HL-60 (cell line): ENCODE measurements around the gene MKRN2.

Source experiments
- DNase-seq, 2 experiments: peaks; one replicate each; pipeline ENCODE4 v3.0.0-alpha.2; 2010 to 2020; ENCODE audit warnings: low read depth in 1 of 2, low spot score in 1 of 2
- H3K27ac ChIP-seq: fragments of 250-450 bp; sonication (Bioruptor Pico); replicated peaks from 2 replicates; pipeline ENCODE4 v1.5.1; 2020; ENCODE audit warnings: mild to moderate bottlenecking, moderate library complexity
- H3K27me3 ChIP-seq: fragments of 250-450 bp; sonication (Bioruptor Pico); 2 replicates; pipeline ENCODE4 v1.5.1; 2021; ENCODE audit warnings: mild to moderate bottlenecking, moderate library complexity; ENCODE audit not compliant: insufficient read depth, poor library complexity, severe bottlenecking
- H3K4me3 ChIP-seq: replicated peaks from 2 replicates; pipeline ENCODE4 v1.5.1; 2011; ENCODE audit warnings: mild to moderate bottlenecking, control low read depth, low read length; ENCODE audit not compliant: insufficient read depth
- GABPA ChIP-seq: IDR thresholded peaks from 2 replicates; pipeline ENCODE4 v1.6.1; 2012; ENCODE audit warnings: low read depth
- POLR2AphosphoS5 ChIP-seq: IDR thresholded peaks from 2 replicates; pipeline ENCODE4 v1.6.1; 2012; ENCODE audit warnings: low read depth
- SPI1 ChIP-seq: IDR thresholded peaks from 2 replicates; pipeline ENCODE4 v1.6.1; 2012; ENCODE audit warnings: low read depth, mild to moderate bottlenecking, borderline replicate concordance
- TF ChIP-seq, protein P1 (sequence below): IDR thresholded peaks from 2 replicates; pipeline ENCODE4 v1.6.1; 2012; ENCODE audit warnings: low read depth; ENCODE audit not compliant: insufficient replicate concordance
- TF ChIP-seq, protein P2 (sequence below): IDR thresholded peaks from one replicate; pipeline ENCODE4 v1.5.1; 2011; ENCODE audit warnings: low read length, control low read depth, inconsistent platforms; ENCODE audit not compliant: insufficient read depth

The MKRN2 gene

DNA sequence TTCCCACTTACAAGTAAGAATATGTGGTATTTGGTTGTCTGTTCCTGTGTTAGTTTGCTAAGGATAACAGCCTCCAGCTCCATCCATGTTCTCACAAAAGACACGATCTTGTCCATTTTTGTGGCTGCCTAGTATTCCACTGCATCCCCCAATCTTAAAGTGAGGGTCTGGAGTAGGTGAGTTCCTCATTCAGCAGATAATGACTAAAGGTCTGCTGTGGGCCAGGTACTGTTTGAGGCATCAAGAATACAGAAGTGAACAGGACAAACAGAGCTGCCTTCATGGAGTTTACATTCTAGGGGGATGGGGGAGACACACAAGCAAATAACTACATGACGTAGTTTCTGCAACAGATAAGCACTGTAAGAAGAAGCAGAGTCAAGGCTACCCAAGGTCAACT, 35.9 kb upstream of the MKRN2 start:
- H3K4me3 ChIP-seq = no peak overlapping the region
- no peak overlapping the region for H3K27ac ChIP-seq
- TF ChIP-seq, protein P1, sequence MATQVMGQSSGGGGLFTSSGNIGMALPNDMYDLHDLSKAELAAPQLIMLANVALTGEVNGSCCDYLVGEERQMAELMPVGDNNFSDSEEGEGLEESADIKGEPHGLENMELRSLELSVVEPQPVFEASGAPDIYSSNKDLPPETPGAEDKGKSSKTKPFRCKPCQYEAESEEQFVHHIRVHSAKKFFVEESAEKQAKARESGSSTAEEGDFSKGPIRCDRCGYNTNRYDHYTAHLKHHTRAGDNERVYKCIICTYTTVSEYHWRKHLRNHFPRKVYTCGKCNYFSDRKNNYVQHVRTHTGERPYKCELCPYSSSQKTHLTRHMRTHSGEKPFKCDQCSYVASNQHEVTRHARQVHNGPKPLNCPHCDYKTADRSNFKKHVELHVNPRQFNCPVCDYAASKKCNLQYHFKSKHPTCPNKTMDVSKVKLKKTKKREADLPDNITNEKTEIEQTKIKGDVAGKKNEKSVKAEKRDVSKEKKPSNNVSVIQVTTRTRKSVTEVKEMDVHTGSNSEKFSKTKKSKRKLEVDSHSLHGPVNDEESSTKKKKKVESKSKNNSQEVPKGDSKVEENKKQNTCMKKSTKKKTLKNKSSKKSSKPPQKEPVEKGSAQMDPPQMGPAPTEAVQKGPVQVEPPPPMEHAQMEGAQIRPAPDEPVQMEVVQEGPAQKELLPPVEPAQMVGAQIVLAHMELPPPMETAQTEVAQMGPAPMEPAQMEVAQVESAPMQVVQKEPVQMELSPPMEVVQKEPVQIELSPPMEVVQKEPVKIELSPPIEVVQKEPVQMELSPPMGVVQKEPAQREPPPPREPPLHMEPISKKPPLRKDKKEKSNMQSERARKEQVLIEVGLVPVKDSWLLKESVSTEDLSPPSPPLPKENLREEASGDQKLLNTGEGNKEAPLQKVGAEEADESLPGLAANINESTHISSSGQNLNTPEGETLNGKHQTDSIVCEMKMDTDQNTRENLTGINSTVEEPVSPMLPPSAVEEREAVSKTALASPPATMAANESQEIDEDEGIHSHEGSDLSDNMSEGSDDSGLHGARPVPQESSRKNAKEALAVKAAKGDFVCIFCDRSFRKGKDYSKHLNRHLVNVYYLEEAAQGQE = no peak
- TF ChIP-seq, protein P2, sequence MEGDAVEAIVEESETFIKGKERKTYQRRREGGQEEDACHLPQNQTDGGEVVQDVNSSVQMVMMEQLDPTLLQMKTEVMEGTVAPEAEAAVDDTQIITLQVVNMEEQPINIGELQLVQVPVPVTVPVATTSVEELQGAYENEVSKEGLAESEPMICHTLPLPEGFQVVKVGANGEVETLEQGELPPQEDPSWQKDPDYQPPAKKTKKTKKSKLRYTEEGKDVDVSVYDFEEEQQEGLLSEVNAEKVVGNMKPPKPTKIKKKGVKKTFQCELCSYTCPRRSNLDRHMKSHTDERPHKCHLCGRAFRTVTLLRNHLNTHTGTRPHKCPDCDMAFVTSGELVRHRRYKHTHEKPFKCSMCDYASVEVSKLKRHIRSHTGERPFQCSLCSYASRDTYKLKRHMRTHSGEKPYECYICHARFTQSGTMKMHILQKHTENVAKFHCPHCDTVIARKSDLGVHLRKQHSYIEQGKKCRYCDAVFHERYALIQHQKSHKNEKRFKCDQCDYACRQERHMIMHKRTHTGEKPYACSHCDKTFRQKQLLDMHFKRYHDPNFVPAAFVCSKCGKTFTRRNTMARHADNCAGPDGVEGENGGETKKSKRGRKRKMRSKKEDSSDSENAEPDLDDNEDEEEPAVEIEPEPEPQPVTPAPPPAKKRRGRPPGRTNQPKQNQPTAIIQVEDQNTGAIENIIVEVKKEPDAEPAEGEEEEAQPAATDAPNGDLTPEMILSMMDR = no peak
- TF ChIP-seq POLR2AphosphoS5 (no peak), GABPA (no peak), SPI1 (no peak)
- no peaks in the 10 kb centered on the region for H3K27me3 ChIP-seq
- no peak for DNase-seq

DNA sequence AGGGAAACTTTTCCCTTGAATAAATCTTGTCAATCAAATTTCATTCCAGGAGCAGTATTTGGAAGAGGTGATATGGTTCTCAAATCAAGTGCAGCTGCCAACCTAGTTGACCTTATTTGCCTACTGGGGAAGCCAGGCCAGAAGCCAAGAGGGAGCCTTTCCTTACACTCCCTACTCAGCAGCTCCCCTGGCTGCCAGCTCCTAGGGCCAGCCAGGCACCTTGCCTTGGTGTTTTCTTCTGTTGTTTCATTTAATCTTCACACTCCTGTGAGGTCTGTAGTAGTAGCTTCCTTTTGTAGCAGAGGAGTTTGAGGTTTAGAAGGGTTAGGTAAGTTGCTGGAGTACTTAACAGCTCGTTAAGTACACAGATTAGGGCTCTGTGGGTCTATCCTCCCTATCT, 34.2 kb upstream of the MKRN2 start:
- TF ChIP-seq, protein P1 = no peak
- TF ChIP-seq SPI1 = no peak
- no peak for TF ChIP-seq POLR2AphosphoS5
- TF ChIP-seq GABPA = no peak
- TF ChIP-seq, protein P2 = no peak

DNA sequence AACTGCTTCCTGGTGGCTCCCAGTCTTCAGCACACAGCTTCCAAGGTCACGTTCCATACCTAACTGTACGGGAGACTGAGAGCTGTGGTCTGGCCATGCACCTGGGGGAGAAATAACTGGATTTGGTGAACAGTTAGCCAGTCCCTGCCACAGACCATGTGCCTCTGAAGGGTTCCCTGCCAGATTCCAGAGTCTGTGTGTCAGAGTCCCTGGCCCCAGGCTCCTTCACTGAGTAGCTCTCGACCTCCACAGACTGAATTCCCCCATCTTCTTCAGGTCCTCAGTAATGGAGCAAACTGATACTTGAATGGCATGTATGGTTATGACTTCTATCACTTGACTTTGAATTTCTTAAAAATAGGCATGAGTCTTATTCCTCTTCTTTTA, 29.1 kb upstream of the MKRN2 start:
- no peak overlapping the region for H3K4me3 ChIP-seq
- no peak for DNase-seq
- H3K27ac ChIP-seq = no peak overlapping the region
- TF ChIP-seq, protein P1 = no peak
- no peak for TF ChIP-seq POLR2AphosphoS5
- TF ChIP-seq, protein P2 = no peak
- TF ChIP-seq GABPA = no peak
- no peak for TF ChIP-seq SPI1
- H3K27me3 ChIP-seq = no peaks in the 10 kb centered on the region

More for the DNA sequence above, 34.2 kb upstream of the MKRN2 start:
- Histone ChIP-seq H3K27me3 (no peaks in the 10 kb centered on the region), H3K27ac (no peak overlapping the region), H3K4me3 (no peak overlapping the region)
- no peak for DNase-seq
